HG03442 (cell line): ENCODE results near the gene MAD2L2.

ENCODE experiments used
- ATAC-seq: cut with Tn5 transposase; IDR thresholded peaks from one replicate; pipeline ENCODE4 v1.9.1; 2021; ENCODE audit warnings: mild to moderate bottlenecking, moderate library complexity; ENCODE audit not compliant: unreplicated experiment

The MAD2L2 gene

GRCh38 chr1:11684070-11684469 lies 3.1 kb upstream of the MAD2L2 start:
- no peak for ATAC-seq

DNA sequence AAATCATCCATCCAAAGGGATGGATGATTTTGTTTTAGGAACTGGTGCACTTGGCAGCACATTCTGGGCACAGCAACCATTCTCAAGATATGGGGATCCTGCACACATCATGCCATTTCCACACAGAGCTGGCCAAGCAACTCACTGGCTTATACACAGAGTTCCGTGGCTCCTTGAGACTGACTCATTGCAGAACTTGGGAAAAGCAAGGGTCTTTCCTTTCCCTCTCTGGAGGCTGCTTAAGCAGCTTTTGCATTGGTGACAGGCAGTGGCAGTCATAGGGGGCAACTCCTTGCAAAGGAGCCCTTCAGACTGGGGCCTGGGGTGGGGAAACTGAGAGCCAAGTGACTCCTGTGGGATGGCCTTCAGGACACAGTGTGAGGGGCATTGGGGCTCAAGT lies 1.9 kb upstream of the MAD2L2 start:
- no peak for ATAC-seq

GRCh38 chr1:11682287-11682771 lies 1.4 kb upstream of the MAD2L2 start:
- no peak for ATAC-seq

DNA sequence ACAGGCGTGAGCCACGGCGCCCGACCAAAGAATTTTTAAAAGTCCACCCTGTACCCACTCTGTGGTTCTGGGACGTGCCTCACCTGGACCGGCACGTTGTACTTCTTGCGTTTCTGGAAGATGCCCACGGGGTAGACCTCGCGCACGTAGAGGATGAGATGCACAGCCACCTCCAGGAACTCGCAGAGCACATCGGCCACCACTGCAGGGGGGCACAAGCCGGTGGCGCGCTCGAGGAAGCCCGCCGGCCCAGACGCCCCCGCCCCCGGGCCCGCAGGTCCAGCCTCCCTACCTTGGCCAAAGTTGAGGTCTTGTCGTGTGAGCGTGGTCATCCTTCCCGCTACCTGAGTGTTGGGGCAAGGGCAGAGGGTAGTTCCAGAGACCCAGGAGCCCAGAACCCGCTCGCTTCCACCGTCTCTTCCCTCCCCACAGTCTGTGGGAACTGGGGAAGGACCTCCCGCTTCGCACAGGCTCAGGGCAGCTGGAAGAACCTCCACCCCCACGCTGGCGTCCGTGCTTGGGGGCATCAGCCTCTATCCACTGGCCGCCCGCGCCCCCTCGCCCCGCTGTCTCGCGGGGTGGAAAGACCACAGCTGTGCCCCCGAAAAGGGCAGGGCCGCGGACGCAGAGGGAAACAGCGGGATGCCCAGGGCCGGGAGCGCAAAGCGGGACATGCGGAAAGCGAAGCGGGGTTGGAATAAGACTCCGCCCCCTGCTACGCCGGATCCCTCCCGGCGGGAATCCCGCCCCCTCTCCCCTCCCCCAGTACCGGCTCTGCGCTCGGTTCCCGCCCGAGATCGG lies 478 bp downstream of the MAD2L2 start:
- peak; percentile 25 for ATAC-seq

- ATAC-seq, result no peak
These were observed 2.5 kb downstream of the MAD2L2 start for GRCh38 chr1:11678442-11678841.

- ATAC-seq, result no peak
These were observed 4.4 kb downstream of the MAD2L2 start for GRCh38 chr1:11676386-11677103.

DNA sequence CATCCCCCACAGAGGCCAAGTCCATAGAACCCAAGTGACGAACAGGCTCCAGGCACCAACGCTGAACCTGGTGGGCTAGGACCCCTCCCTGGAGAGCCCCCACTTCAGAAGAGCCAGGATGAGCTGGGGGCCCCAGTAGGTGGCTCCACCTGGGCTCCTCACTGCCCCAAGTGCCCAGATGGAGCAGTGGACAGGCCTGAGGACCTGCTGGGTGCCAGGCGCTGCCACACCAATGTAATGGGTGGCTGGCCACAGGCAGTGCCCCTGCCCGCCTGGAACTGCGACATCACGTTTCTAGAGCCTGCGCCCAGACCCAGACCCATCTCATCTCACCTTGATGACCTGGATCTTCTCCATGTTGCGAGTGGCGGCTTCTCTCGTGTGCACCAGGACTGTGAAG lies 5.6 kb downstream of the MAD2L2 start:
- no peak for ATAC-seq

GRCh38 chr1:11674488-11674887 lies 6.5 kb downstream of the MAD2L2 start:
- no peak for ATAC-seq

DNA sequence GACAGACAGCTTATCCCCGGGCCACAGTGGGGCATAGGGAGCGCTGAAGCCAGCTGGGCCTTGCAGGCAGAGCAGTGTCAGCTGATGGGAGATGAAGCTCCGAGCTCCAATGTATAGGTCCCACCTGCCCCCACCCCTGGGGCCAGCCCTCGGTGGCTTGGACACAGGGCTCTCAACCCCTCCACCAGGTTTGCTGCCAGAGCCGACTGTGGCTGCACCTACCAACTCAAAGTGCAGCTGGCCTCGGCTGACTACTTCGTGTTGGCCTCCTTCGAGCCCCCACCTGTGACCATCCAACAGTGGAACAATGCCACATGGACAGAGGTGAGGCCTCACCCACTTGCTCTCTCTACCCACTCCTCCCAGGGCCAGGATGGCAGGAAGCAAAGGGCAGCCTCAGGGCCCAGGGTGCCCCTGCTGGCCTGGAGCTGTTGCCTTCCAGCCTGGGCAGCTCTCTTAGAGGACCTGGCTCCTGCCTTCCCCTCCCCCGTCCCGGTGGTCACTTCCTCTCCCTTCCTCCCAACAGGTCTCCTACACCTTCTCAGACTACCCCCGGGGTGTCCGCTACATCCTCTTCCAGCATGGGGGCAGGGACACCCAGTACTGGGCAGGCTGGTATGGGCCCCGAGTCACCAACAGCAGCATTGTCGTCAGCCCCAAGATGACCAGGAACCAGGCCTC lies 7.7 kb downstream of the MAD2L2 start:
- no peak for ATAC-seq

- no peak for ATAC-seq
These were observed 9.2 kb downstream of the MAD2L2 start for GRCh38 chr1:11671544-11672286.

GRCh38 chr1:11671205-11671543 lies 9.8 kb downstream of the MAD2L2 start:
- no peak for ATAC-seq

- ATAC-seq, result no peak
These were observed 10.2 kb downstream of the MAD2L2 start for GRCh38 chr1:11670747-11671146.

- no peak for ATAC-seq
These were observed 12.4 kb downstream of the MAD2L2 start for GRCh38 chr1:11668516-11668915.

DNA sequence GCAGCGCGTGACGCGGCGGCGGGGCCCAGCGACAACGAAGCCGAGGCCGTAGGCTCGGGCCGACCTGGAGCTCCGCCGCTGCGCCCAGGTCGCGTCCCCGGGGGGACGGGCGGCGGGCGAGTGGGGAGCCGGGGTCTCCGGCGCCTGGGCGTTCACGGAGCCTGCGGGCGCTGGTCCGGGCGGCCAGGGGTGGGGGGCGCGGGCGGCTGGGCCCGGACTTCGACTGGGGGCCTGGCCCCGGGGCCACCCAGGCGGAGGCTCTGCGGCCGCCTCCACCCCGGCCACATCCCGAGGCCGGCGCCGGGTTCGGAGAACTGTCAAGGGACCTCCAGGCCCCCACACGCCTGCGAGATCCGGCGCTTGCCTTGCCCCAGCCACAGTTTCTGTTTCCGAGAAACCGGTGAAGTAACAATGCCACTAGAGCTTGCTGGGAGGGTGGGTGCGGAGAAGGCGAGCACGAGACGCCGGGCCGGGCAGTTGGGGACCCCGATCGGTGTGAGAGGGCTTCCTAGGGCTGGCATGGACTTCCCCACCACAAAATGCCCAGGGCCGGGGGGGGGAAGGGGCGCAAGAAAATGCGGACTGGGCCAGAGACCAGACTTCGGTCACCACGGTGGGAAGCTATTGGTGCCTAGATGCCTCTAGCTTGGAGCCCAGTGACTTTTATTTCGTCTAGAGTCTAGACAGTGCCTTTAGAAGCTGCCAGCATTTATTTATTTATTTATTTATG lies 16.4 kb downstream of the MAD2L2 start:
- peak; percentile 52 for ATAC-seq

- no peak for ATAC-seq
These were observed 19.8 kb downstream of the MAD2L2 start for GRCh38 chr1:11661103-11661502.

DNA sequence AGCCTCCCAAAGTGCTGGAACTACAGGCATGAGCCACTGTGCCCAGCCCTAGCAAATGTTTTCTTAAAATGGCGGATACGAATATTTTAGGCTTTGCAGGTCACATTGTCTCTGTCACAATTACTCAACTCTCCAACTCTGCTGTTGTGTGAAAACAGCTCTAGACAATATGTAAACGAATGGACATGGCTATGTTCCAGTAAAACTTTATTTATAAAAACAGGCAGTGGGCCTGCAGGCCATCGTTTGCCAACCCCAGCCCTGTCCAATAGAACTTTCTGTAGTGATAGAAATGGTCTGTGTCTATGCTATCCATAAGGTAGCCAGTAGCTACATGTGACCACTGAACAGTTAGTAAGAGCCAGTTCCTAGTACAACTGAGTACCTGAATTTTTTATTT lies 21.2 kb downstream of the MAD2L2 start:
- no peak for ATAC-seq

- ATAC-seq, result no peak
These were observed 22.4 kb downstream of the MAD2L2 start for GRCh38 chr1:11658542-11658941.

GRCh38 chr1:11657654-11658053 lies 23.3 kb downstream of the MAD2L2 start:
- no peak for ATAC-seq

GRCh38 chr1:11654939-11655808 lies 25.8 kb downstream of the MAD2L2 start:
- peak; percentile 18 for ATAC-seq
